NCI-H526 treated with DMSO at 0.1 percent for 48 hours (cell line): ENCODE results near the gene PIP5K1B.

Source experiments
- DNase-seq: peaks from one replicate; lab custom pipeline; 2025; lab: John Stamatoyannopoulos, UW

Gene PIP5K1B

DNA sequence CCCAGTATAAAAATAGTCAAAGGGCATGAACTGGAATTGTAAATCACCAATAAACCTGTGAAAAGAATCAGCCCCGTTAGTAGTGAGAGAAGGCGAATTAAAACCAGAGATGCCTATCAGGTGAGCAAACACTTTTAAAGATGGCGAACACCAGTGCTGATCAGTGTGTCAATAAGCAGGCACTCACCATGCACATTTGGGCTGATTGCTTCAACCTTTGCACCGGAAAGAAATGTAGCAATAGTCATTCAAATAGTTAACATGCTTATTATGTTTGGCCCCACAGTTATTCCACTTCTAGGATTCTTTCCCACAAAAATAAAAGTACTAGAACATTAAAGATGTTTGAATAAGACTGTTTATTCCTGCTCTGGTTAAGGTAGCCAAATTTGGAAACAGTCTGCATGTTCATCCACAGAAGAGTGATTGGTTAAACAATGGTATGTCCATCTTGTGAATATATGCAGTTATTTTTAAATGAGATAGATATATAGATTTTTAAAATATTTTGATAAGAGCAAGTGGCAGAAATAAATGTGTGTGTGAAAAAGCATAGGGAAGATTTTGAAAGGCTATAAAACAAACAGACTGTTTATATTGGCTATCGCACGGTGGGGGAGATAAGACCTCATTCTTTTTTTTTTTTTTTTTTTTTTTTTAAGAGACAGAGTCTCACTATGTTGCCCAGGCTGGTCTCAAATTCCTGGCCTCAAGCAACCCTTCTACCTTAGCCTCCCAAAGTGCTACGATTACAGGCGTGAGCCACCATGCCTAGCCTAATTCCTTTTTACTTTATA, 112.2 kb downstream of the PIP5K1B start:
- DNase-seq: no peak

- DNase-seq: no peak
Observed at GRCh38 chr9:68819065-68819464, 114.0 kb downstream of the PIP5K1B start.

- no peak for DNase-seq
Observed at GRCh38 chr9:68821911-68822310, 116.9 kb downstream of the PIP5K1B start.

- DNase-seq: no peak
Observed at GRCh38 chr9:68822596-68823165, 117.6 kb downstream of the PIP5K1B start.

DNA sequence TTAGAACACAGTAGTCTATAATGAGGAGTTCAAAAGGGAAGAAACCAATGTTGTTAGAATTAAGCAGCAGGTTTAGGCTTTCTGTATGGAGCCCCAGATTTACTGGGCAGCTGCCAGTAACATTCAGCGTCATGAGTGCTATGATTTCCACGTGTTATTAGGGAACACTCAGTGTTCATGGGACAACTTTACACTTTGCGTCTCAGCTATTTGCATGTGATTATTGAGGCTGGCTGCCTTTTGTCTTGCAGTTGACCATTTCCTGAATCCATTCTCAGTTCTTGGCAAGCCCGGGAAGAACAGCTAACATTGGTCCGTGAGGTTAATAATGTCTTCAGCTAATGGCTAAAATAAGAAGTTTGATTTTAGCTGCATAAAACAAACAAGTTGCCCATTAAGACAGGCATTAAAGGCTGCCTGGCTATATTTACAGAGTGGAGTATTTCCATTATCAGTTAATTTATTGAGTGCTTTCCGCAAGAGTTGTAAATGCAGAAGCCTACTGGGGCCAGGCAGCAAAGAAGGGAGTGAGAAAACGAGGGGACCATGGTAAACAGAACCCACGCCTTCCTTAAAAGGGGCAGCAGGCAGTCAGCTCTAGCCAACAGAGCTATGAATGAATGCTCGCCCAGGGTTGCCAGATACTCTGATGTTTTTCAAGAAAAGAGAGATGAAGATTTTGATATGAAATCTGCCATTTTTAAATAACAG, 120.9 kb downstream of the PIP5K1B start:
- no peak for DNase-seq

DNA sequence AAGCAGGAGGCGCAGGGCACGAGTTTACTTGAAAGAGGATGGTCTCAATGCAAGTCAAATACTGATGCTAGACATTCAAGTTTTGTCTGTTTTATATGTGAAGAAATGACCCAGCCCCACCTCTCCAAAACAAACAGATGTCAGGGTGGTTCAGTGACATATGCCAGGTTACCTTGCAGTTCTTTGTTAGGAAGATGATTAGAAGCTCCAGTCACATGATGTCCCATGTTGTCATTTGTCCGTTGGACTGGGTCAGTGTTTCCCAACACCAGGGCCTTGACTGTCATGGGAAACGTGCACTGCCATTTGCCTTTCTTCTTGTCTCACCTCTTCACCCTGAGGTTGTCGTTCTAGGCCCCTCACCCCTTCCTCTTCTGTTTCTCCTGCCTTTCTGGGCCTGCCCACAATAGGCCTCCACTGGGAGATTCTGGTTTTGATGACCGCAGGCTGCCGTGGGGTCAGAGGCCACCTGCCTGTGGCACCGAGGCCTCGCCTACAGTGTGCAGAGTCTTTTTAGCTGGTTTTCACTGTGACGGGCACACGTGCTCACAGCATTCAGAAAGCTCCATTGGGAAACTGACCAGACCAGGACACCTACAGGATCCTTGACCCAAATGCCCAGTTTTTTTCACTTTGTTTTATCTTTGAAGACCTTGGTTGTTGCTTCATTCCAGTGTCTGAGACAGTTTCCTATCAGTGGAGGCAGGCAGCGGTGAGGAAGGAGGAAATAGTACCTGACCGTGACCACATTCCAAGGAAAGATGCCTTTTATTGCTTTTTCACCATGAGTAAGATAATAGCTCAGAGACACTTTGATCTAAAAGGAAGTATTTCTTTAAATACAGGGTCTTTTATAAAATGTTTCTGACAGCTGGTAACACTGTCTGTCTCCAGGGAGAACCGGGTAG, 123.1 kb downstream of the PIP5K1B start:
- DNase-seq: no peak

DNA sequence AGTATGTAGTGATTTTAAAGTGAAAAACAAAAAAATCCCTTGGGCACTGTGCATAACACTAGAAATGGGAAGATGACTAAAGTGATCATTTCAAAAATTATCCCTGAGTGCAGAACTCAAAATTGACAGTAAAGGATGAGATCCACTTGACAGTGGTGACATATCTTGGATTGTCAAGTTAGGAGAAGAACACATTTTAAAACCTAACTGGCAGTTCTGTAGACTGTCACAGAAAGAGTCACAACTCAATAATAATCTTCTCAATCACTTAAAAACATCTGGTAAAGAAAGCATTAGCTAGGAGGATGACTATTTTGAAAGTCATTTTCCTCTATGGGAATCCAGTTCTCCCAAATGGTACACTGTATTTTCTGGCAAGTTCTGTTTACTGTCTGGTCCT, 127.1 kb downstream of the PIP5K1B start:
- DNase-seq: no peak

DNA sequence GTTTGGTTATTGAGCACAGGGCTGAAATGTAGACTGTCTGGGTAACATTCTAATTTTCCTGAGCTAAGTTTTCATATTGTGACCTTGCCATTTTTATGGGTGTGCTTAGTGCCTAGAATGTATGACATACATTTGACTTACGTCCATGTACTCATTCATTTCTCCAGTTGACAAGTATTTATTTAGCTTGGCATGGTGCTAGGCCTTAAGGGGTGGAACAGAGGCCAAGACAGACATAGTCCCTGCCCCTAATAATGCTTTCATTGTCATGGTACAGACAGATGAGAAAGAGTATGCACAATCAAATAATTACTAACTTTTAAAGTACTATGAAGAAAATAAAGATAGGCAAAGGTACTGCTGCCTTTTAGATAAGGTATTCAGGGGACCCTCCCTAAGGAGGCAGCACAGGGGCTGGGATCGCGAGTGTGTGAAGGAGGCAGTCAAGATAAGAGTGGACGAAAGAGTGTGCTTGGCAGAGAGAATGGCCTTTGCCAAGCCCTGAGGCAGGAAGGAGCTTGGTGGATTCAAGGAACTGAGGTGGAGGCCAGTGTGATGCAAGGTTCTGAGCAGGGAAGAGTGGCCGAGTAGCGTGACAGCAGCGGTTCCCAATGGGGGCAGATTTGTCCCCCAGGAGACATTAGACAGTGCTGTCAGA, 128.0 kb downstream of the PIP5K1B start:
- DNase-seq: no peak

GRCh38 chr9:68834931-68835520, 130.0 kb downstream of the PIP5K1B start:
- DNase-seq: no peak

- DNase-seq: no peak
Observed at GRCh38 chr9:68836788-68837187, 131.7 kb downstream of the PIP5K1B start.

- no peak for DNase-seq
Observed at GRCh38 chr9:68838245-68838644, 133.2 kb downstream of the PIP5K1B start.

DNA sequence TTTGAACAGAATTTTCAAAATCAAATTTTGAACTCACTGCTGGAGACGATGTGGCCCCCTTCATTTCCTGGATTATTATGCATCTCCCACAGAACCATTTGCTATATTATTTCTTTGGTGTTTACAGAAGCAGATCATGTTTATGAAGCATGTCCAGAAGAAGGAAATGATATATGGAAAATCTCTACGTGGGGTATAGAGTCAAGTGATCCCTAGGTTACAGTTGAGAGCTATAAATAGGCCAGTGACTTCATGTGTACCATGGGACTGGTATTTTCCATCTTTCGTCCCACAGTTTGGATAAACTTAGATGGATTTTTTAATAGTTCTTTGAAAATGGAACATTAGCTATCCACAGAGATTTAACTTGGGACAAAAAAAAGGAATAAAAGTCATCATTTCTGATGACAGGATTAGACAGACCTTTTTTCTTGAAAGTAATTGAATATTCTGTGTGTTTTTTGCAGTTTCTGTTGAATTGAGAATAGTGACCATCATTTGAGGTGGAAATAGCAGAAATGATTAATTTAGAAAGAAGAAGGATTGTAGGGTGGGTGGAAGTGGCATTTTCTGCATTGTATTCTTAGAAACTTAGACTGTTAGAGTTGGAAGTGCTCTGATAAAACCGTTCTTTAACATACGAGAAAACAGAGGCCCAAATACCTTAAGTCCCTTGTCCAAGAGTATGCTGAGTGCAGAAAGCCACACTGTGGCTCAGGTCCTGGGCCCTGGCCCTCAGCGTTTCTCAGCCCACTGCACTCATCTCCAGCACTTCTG, 136.4 kb downstream of the PIP5K1B start:
- DNase-seq: no peak

DNA sequence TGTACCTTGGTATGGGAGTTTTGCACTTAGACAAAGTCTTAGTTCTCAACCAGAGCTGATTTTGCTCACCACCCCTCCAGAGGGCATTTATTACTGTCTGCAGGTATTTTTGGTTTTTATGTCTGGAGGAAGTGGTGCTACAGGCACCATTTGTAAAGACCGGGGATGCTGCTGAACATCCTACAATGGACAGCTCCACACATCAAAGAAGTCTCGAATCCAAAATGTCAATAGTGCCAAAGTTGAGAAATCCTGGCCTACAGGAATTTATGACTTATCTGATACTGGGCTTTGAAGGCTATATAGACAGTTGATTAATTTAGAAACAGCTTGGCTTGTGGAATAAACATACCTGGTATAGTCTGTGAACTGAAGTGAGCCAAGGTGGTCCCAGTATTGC, 137.5 kb downstream of the PIP5K1B start:
- DNase-seq: no peak

DNA sequence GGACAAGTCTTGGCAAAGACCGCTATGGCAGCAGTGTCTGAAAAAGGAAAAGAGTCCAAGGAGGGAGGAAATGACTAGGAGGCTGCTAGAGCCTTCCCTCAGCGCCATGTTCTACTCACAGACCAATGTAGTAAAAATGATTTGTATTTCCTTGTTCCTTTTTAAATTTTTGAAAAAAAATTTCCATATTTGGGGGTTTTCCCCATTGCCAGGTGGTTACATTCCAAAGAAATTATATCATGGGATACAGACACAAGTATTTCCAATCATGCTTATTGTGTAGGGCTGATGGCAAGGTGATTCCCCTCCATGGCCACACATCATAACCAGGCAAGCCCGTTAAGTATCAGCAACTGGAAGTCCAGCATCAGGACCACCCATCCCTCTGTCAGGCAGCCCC, 138.2 kb downstream of the PIP5K1B start:
- no peak for DNase-seq

DNA sequence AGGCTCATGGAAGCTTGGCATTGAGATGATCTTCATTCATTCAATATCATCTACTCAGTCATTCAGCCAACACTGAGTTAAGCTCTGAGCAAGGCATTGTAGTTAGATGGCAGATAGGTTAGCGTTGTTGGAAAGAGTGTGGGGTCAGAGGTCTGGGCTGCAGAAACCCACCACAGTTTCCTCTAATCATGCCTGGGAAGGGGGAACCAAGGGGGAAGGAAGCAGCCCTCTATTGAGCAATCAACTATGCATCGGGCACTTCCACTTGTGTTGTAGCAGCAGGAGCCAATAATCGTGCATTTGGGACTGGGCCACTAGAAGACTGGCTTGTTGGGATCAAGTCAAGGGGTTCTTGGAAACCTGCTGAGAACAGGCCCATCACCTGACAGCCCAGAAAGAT, 139.1 kb downstream of the PIP5K1B start:
- no peak for DNase-seq

DNA sequence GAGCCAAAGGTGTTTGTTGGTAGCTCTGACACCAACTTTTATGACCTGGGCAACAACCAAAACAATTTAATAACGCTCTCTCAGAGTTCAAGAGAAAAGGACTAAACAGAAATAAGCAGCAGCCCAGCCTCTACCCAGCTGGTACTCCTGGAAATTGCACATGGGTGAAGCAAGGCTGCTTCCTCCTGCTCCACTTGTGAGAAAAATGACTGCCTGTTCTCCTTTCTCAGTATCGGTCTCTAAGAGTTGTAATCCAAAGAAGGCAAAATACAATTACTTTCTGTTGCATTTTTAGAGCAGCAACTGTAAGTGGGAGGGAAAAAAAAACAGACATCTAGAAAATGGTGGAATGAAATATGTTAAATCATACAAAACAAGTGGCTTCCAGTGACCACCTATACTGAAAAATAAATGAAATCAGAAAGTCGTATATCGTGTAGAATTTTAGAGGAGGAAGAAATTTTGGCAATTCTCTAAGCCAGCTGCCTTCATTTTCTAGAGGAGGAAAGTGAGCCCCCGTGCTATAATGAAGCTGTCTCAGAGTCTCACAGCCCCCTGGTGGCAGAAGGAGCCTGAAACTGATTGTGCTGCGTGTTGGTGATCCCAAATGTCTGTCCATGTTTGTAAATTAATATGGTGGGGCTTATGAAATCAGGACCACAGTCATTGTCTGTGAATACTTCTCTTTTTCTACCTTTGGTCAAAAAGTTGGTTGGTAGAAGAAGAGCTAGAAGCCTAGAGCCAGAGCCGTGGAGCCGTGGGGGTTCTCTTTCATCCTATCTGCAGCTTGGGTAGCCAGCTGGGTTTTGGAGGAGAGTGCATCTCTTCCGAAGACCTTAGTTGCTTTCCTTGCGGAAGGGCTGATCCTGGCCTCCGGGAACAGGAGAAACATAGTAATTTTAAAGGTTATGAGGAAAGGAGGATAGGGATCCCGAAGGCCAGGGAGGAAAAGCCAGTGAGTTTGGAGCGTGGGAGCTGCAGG, 139.9 kb downstream of the PIP5K1B start:
- no peak for DNase-seq

DNA sequence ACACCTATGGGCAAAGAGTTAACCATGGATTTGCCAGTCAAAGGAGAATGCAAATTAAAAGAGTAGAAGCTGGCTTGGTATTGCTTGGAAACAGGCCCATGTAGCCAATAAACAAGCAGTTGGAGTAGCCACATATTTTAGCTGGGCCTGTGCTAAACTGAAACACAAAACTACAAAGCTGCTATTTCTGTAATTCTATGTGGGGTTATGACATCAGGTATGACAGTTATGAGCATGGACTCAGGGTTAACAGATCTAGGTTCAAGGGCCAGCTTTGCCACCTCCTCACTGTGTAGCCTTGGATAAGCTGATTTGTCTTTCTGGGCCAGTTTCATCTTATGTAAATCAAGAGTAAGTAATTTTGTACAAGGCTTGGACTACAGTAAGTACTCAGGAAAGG, 142.7 kb downstream of the PIP5K1B start:
- peak; percentile 60 for DNase-seq

DNA sequence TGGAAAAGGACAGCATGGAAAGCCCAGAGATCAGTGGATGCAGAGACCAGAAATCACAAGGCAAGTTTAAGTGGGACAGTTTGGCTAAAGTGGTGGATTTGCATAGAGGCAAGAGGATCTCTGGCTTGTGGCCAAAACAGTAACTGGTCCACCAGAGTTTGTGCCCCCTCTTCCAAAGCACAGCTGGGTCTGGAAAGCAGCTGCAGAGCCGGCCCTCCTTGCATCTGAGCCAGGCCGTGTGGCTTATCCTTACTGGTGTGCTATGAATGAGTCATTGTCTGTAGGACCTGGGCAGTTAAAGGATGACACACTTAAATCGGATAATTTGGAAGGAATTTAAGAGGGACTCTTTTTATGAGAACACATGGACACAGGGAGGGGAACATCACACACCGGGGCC, 146.6 kb downstream of the PIP5K1B start:
- DNase-seq: no peak

GRCh38 chr9:68852941-68853340, 147.9 kb downstream of the PIP5K1B start:
- DNase-seq: no peak
